H1 (cell line): ENCODE measurements around the gene C10orf95. TPM values are rescaled to one million over a fixed set of nuclear protein-coding genes. Genes with fewer than 3 reads are reported as not detected.

Experiments used
- ATF2 ChIP-seq: IDR thresholded peaks from 2 replicates; pipeline ENCODE4 v1.6.1; 2012; ENCODE audit warnings: low read length, inconsistent platforms
- BCL11A ChIP-seq, 2 experiments: IDR thresholded peaks; one replicate each; pipeline ENCODE4 v1.6.1; 2011; ENCODE audit warnings: low read depth in 2 of 2, low read length in 2 of 2, mild to moderate bottlenecking in 2 of 2
- CHD7 ChIP-seq: fragments of 300-600 bp; sonication (generic); IDR thresholded peaks from 2 replicates; pipeline ENCODE4 v1.7.1; 2012; ENCODE audit warnings: low read length, moderate library complexity, mild to moderate bottlenecking, inconsistent platforms; ENCODE audit not compliant: insufficient replicate concordance
- KDM5A ChIP-seq: fragments of 200-600 bp; IDR thresholded peaks from 2 replicates; pipeline ENCODE4 v1.7.1; 2012; ENCODE audit warnings: mild to moderate bottlenecking, low read length, inconsistent platforms, mixed read lengths
- POLR2AphosphoS5 ChIP-seq: IDR thresholded peaks from 2 replicates; pipeline ENCODE4 v1.6.1; 2011; ENCODE audit warnings: low read depth, low read length
- RFX5 ChIP-seq: IDR thresholded peaks from 2 replicates; pipeline ENCODE4 v1.6.1; 2011; ENCODE audit warnings: low read depth, low read length, improper control_type of control experiment, borderline replicate concordance
- SP2 ChIP-seq: IDR thresholded peaks from 2 replicates; pipeline ENCODE4 v1.6.1; 2012; ENCODE audit warnings: mild to moderate bottlenecking, low read length, inconsistent platforms
- TBP ChIP-seq: IDR thresholded peaks from 2 replicates; pipeline ENCODE4 v1.6.1; 2011; ENCODE audit warnings: low read depth, low read length, improper control_type of control experiment
- polyA plus RNA-seq, 7 experiments: library from polyadenylated mRNA; depleted of rRNA in 3 of 7; stranded (reverse) in 5 of 7; unstranded in 2 of 7; fragments of >200 nt in 5 of 7; fragments of 200-250 nt in 2 of 7; gene quantifications; 1 replicate in 5 of 7; 2 replicates in 1 of 7; 4 replicates in 1 of 7; pipeline versions ENCODE4 v1.2.1 to v1.2.3, GENCODE V29; 2011 to 2013; ENCODE audit warnings: missing spikeins in 2 of 7, mixed read lengths in 2 of 7
- total RNA-seq: library from RNA; stranded (reverse); fragmentation: NEBNext Ultra II Directional; extraction: Animal tissue kit (Norgen Biotek cat#: 25700); gene quantifications from 2 replicates; pipeline ENCODE4 v1.2.1, GENCODE V29; 2021

Gene C10orf95
- total and polyA plus RNA-seq, 2 of the 8 experiments (the other 6 are each of a cell fraction or from before 2014, with no cell fraction given), result 0.34 to 0.48 TPM

- TF ChIP-seq CHD7 (no peak), POLR2AphosphoS5 (no peak), KDM5A (no peak), BCL11A (IDR thresholded peaks at IDR 0.05; ENCODE audit: low read depth in 2 of 2, low read length in 2 of 2) (no peak), TBP (no peak), ATF2 (no peak), RFX5 (no peak), SP2 (no peak)
Measured at GRCh38 chr10:102416695-102417094, 34.6 kb downstream of the C10orf95 start (continued).
